ENCODE data around the gene H2BK1. TPM values are rescaled to one million over a fixed set of nuclear protein-coding genes. Genes with fewer than 3 reads are reported as not detected.

Gene H2BK1
- total and polyA plus RNA-seq, 2 experiments from 2014 or later = not detected

DNA sequence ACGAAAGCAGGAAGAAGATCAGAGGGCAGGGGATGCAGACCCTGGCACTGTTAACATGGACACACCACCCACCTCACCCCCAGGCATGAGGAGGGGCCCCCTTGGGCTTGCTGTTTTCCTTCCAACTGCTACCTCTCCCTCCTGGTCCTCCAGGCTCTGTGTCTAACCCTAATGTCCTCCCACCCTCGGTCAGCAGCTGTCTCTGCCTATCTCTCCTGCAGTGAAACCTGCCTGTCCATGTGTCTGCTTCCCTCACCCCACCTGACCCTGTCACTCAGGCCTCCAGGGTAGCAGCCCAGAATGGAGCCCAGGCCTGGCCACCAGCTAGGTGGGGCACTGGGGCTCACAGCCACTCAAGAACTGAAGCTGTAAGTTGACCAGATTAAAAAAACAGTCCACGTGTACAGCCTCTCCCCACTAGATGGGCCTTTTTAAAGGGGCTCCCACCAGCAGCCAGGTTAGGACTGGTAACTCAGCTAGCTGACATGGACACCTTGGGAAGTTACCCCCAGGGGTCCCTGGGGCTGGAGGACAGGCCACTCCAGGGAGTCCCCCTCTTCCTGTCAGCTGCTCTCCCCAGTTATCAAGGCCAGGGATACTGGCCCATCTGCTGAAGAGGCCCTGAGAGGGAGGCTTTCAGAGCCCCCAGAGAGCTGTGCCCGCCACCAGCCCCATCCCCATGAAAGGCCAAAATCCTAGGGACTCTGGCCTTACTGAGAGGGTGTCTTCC lies 36.7 kb upstream of the H2BK1 start:
- peak overlapping the region; percentile 87 for H3K9ac ChIP-seq
- no peaks in the 10 kb centered on the region for H4K20me1 ChIP-seq (ENCODE audit: insufficient read depth)
- DNase-seq = no peak
- peak overlapping the region; percentile 91 for H3K4me3 ChIP-seq
- TF ChIP-seq EZH2phosphoT487 (IDR thresholded peaks at IDR 0.05; ENCODE audit: insufficient read depth, low read depth) (no peak), EZH2 (IDR thresholded peaks at IDR 0.05; ENCODE audit: insufficient read depth, poor library complexity, severe bottlenecking) (no peak)
- H3K36me3 ChIP-seq (ENCODE audit: low read depth) = no peaks in the 10 kb centered on the region
- WGBS, 2 experiments (ENCODE audit: low coverage in 1 of 2, low lambda C conversion rate in 2 of 2, missing lambda C conversion rate in 2 of 2) = 68 to 78% methylated on average over 3 to 4 of the region's 4 CpGs
- H3K9me2 ChIP-seq (ENCODE audit: insufficient read depth) = no peaks in the 10 kb centered on the region
- peaks cover 13% of the 10 kb centered on the region; the same call in 1 of the 2 replicates for H3K4me1 ChIP-seq (ENCODE audit: insufficient read depth)
- no peaks in the 10 kb centered on the region for H3K9me3 ChIP-seq (ENCODE audit: low read depth)
- no peak overlapping the region for H3K27ac ChIP-seq
- peaks cover 7% of the 10 kb centered on the region; the same call in 1 of the 2 replicates for H3F3A ChIP-seq (ENCODE audit: insufficient read depth)
- H3K4me2 ChIP-seq (ENCODE audit: unreplicated experiment) = peak overlapping the region; percentile 91
- in situ Hi-C loops (cut with MboI) = no loop called here
- H3K27me3 ChIP-seq (replicated peaks; ENCODE audit: insufficient read depth) = no peaks in the 10 kb centered on the region
- H2AFZ ChIP-seq = no peak overlapping the region; the same call in 1 of the 2 replicates
- H3K79me2 ChIP-seq (ENCODE audit: insufficient read depth) = no peaks in the 10 kb centered on the region

DNA sequence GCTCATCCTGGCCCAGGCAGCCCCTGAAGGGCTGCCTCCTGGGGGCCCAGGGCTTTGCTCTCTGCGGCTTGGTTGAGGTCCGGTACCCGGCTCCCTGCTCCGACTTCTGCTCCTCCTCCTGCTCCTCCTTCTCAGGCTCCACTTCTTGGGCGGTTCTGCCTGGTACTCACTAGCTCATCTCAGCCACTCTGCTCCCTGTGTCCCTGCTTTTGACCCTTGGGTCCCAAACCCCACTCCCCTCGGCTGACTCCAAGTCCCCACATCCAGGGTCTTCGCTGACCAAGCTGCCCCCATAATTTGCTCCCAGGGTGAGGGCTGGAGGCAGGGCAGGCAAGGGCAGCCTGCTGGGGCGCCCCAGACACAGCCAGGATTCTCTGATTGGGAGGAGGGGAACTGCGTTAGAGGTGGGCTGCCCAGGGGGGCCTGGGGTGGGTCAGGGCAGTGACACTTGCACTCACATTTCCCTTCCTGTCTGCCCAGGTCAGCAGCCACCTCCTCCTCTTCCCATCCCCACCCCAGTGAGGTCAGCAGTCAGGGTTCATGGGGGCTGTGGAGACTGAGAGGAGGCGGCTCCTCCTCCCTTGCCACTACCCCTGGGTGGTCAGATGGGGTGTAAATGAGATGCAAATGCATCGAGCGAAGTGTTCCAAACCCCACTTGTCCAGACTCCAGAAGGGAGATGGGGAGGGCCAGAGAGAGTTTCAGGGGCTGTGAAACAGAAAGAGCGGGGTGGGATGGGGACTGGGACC lies 36.0 kb upstream of the H2BK1 start:
- WGBS, 2 experiments (ENCODE audit: low coverage in 1 of 2, low lambda C conversion rate in 2 of 2, missing lambda C conversion rate in 2 of 2) = 40% methylated on average over 13 of the region's 13 CpGs
- no peak overlapping the region for H3K9ac ChIP-seq
- H3K27me3 ChIP-seq (replicated peaks; ENCODE audit: insufficient read depth) = no peaks in the 10 kb centered on the region
- H3K4me2 ChIP-seq (ENCODE audit: unreplicated experiment) = peak overlapping the region; percentile 29
- H3K4me1 ChIP-seq (ENCODE audit: insufficient read depth) = peaks cover 13% of the 10 kb centered on the region; the same call in 1 of the 2 replicates
- no peak overlapping the region for H3K27ac ChIP-seq
- no peaks in the 10 kb centered on the region for H3K9me3 ChIP-seq (ENCODE audit: low read depth)
- H3F3A ChIP-seq (ENCODE audit: insufficient read depth) = peaks cover 9% of the 10 kb centered on the region
- H2AFZ ChIP-seq = no peak overlapping the region
- in situ Hi-C loops (cut with MboI) = no loop called here
- H3K79me2 ChIP-seq (ENCODE audit: insufficient read depth) = no peaks in the 10 kb centered on the region
- H3K9me2 ChIP-seq (ENCODE audit: insufficient read depth) = no peaks in the 10 kb centered on the region
- H3K4me3 ChIP-seq = peak overlapping the region; percentile 49
- H4K20me1 ChIP-seq (ENCODE audit: insufficient read depth) = no peaks in the 10 kb centered on the region
- TF ChIP-seq EZH2 (IDR thresholded peaks at IDR 0.05; ENCODE audit: insufficient read depth, poor library complexity, severe bottlenecking) (no peak), EZH2phosphoT487 (IDR thresholded peaks at IDR 0.05; ENCODE audit: insufficient read depth, low read depth) (no peak)
- H3K36me3 ChIP-seq (ENCODE audit: low read depth) = no peaks in the 10 kb centered on the region
- DNase-seq = peak; percentile 59

DNA sequence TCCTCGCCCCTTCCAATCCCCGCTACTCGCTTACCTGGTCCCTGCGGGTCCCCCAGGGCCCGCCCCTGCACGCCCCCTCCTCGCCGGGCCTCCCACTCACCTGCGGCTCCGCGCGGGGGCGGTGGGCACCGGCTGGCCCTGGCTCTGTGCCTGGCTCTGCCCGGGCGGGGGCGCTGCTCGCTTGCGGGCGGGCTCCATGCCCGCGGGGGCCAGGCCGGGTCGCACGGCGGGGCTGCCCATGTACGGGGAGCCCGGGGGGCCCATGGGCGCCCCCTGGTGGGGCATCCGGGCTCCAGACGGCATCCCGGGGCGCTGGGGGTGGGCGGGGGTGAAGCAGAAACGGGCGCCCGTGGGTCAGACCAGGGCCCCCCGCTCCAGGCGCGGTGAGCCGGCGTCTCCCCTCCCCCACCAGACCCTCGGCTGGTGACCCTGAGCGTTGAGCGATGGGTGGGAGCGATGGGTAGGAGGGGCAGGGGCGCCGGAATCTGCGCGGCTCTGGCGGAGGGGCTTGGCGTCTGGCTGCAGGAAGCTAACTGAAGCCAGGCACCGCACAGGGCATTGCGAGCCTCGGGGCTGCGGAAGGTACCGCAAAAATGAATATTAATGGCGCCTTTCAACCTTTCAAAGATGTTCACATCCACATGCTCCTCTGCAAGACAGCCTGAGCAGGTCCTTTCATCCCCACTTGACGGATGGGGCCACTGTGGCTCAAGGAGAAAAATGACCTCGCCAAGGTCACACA lies 35.2 kb upstream of the H2BK1 start:
- DNase-seq = peak; percentile 61
- Histone ChIP-seq H3K79me2 (ENCODE audit: insufficient read depth) (no peaks in the 10 kb centered on the region; the same call in 1 of the 2 replicates), H2AFZ (no peak overlapping the region), H3F3A (ENCODE audit: insufficient read depth) (peaks cover 15% of the 10 kb centered on the region), H3K4me3 (peak overlapping the region; percentile 49), H3K9ac (no peak overlapping the region), H3K4me1 (ENCODE audit: insufficient read depth) (peaks cover 13% of the 10 kb centered on the region; the same call in 1 of the 2 replicates), H3K9me3 (ENCODE audit: low read depth) (no peaks in the 10 kb centered on the region), H3K27me3 (replicated peaks; ENCODE audit: insufficient read depth) (no peaks in the 10 kb centered on the region), H4K20me1 (ENCODE audit: insufficient read depth) (no peaks in the 10 kb centered on the region), H3K9me2 (ENCODE audit: insufficient read depth) (no peaks in the 10 kb centered on the region), H3K4me2 (ENCODE audit: unreplicated experiment) (peak overlapping the region; percentile 29), H3K27ac (no peak overlapping the region), H3K36me3 (ENCODE audit: low read depth) (0 out of 2 replicates have a peak, but pooled peaks cover 4% of the 10 kb centered on the region)
- TF ChIP-seq EZH2phosphoT487 (IDR thresholded peaks at IDR 0.05; ENCODE audit: insufficient read depth, low read depth) (no peak), EZH2 (IDR thresholded peaks at IDR 0.05; ENCODE audit: insufficient read depth, poor library complexity, severe bottlenecking) (no peak)
- in situ Hi-C loops (cut with MboI) = no loop called here
- WGBS, 2 experiments (ENCODE audit: low coverage in 1 of 2, low lambda C conversion rate in 2 of 2, missing lambda C conversion rate in 2 of 2) = 6 to 10% methylated on average over 28 to 60 of the region's 60 CpGs

DNA sequence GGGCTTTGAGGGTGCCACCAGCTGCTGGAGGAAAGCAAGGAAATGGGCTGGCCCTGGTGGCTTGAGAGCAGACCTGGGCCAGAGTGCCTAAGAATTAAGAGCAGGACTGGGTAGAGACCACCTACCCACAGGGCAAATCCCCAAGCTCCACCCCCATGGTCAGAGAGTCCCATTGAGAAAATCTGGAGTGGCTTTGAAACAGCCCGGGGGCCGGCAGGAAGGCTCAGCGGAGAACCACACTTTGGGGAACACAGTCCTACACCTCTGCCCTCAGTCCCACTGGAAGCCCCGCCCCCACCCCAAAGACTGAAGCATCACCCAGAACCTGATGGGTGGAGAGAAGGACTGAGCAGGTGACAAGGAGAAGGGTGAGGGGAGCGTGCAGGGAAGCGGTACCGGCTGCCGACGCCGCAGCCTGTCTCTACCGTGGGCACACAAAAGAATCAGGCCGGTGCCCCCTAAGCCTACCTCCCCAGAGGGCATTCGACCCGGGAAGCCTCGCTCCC lies 34.6 kb upstream of the H2BK1 start:
- Histone ChIP-seq H3K36me3 (ENCODE audit: low read depth) (0 out of 2 replicates have a peak, but pooled peaks cover 4% of the 10 kb centered on the region), H3K4me1 (ENCODE audit: insufficient read depth) (peaks cover 11% of the 10 kb centered on the region; the same call in 1 of the 2 replicates), H3K27ac (no peak overlapping the region), H3K4me3 (peak overlapping the region; percentile 49), H3F3A (ENCODE audit: insufficient read depth) (peaks cover 15% of the 10 kb centered on the region), H3K9me2 (ENCODE audit: insufficient read depth) (no peaks in the 10 kb centered on the region), H3K79me2 (ENCODE audit: insufficient read depth) (peaks cover 6% of the 10 kb centered on the region), H3K4me2 (ENCODE audit: unreplicated experiment) (peak overlapping the region; percentile 3), H2AFZ (no peak overlapping the region), H4K20me1 (ENCODE audit: insufficient read depth) (no peaks in the 10 kb centered on the region), H3K27me3 (replicated peaks; ENCODE audit: insufficient read depth) (no peaks in the 10 kb centered on the region), H3K9me3 (ENCODE audit: low read depth) (no peaks in the 10 kb centered on the region), H3K9ac (no peak overlapping the region)
- no peak for TF ChIP-seq EZH2phosphoT487 (IDR thresholded peaks at IDR 0.05; ENCODE audit: insufficient read depth, low read depth)
- no peak for TF ChIP-seq EZH2 (IDR thresholded peaks at IDR 0.05; ENCODE audit: insufficient read depth, poor library complexity, severe bottlenecking)
- no peak for DNase-seq
- in situ Hi-C loops (cut with MboI) = no loop called here
- WGBS, 2 experiments (ENCODE audit: low coverage in 1 of 2, low lambda C conversion rate in 2 of 2, missing lambda C conversion rate in 2 of 2) = 27 to 31% methylated on average over 15 of the region's 15 CpGs
